ENCODE measurements around the gene ADORA2B. TPM values are rescaled to one million over a fixed set of nuclear protein-coding genes. Genes with fewer than 3 reads are reported as not detected.

Gene ADORA2B
- total RNA-seq, 4 donors from 2014 or later, result 0.59 to 3.6 (median 1.1) TPM; not detected in 1

- Histone ChIP-seq H3K9me3 (peaks cover 0 to 5% (median 0%) of the 10 kb centered on the region in 4 donors), H3K4me1 (peaks cover 0 to 7% (median 2%) of the 10 kb centered on the region in 4 donors), H3K27ac (no peak overlapping the region), H3K36me3 (no peaks in the 10 kb centered on the region), H3K27me3 (peaks cover 0 to 11% of the 10 kb centered on the region in 2 donors), H3K4me3 (no peak overlapping the region)
- no peak for TF ChIP-seq EP300 (IDR thresholded peaks at IDR 0.05)
- no peak for TF ChIP-seq POLR2A (IDR thresholded peaks at IDR 0.05)
- TF ChIP-seq CTCF (IDR thresholded peaks at IDR 0.05), result no peak
- 92 to 95% methylated on average over 11 of the region's 11 CpGs for WGBS, 2 donors
- no peak for DNase-seq (ENCODE audit: low spot score in 2 of 2)
Observed at GRCh38 chr17:15918261-15918660, 26.7 kb upstream of the ADORA2B start.

GRCh38 chr17:15918661-15919259 lies 26.2 kb upstream of the ADORA2B start:
- TF ChIP-seq EP300 (IDR thresholded peaks at IDR 0.05) (no peak), POLR2A (IDR thresholded peaks at IDR 0.05) (no peak), CTCF (IDR thresholded peaks at IDR 0.05) (no peak)
- peaks cover 0 to 5% (median 0%) of the 10 kb centered on the region in 4 donors for H3K9me3 ChIP-seq
- H3K4me1 ChIP-seq, result peaks cover 0 to 7% (median 2%) of the 10 kb centered on the region in 4 donors
- no peak overlapping the region for H3K4me3 ChIP-seq
- no peak for DNase-seq (ENCODE audit: low spot score in 2 of 2)
- WGBS, 2 donors, result 93 to 95% methylated on average over 9 of the region's 9 CpGs
- H3K36me3 ChIP-seq, result no peaks in the 10 kb centered on the region
- no peak overlapping the region for H3K27ac ChIP-seq
- H3K27me3 ChIP-seq, result peaks cover 0 to 11% of the 10 kb centered on the region in 2 donors

- Histone ChIP-seq H3K27ac (no peak overlapping the region), H3K9me3 (peaks cover 0 to 5% (median 0%) of the 10 kb centered on the region in 4 donors), H3K27me3 (peaks cover 0 to 11% of the 10 kb centered on the region in 2 donors), H3K36me3 (no peaks in the 10 kb centered on the region), H3K4me3 (no peak overlapping the region), H3K4me1 (peaks cover 0 to 7% (median 2%) of the 10 kb centered on the region in 4 donors)
- no peak for DNase-seq (ENCODE audit: low spot score in 2 of 2)
- TF ChIP-seq EP300 (IDR thresholded peaks at IDR 0.05), result no peak
- no peak for TF ChIP-seq CTCF (IDR thresholded peaks at IDR 0.05)
- TF ChIP-seq POLR2A (IDR thresholded peaks at IDR 0.05), result no peak
Observed at GRCh38 chr17:15919466-15919865, 25.5 kb upstream of the ADORA2B start.

GRCh38 chr17:15920758-15921239 lies 24.1 kb upstream of the ADORA2B start:
- 79% methylated on average over 9 of the region's 9 CpGs for WGBS, 2 donors
- H3K27me3 ChIP-seq, result peaks cover 0 to 11% of the 10 kb centered on the region in 2 donors
- no peaks in the 10 kb centered on the region for H3K36me3 ChIP-seq
- DNase-seq (ENCODE audit: low spot score in 2 of 2), result no peak
- H3K4me3 ChIP-seq, result no peak overlapping the region
- TF ChIP-seq POLR2A (IDR thresholded peaks at IDR 0.05) (no peak), EP300 (IDR thresholded peaks at IDR 0.05) (no peak), CTCF (IDR thresholded peaks at IDR 0.05) (no peak)
- no peak overlapping the region for H3K27ac ChIP-seq
- peaks cover 0 to 7% (median 2%) of the 10 kb centered on the region in 4 donors for H3K4me1 ChIP-seq
- peaks cover 0 to 5% (median 0%) of the 10 kb centered on the region in 4 donors for H3K9me3 ChIP-seq

GRCh38 chr17:15921640-15922039 lies 23.3 kb upstream of the ADORA2B start:
- no peaks in the 10 kb centered on the region for H3K36me3 ChIP-seq
- H3K4me1 ChIP-seq, result peaks cover 0 to 7% (median 2%) of the 10 kb centered on the region in 4 donors
- H3K4me3 ChIP-seq, result no peak overlapping the region
- TF ChIP-seq CTCF (IDR thresholded peaks at IDR 0.05) (no peak), EP300 (IDR thresholded peaks at IDR 0.05) (no peak), POLR2A (IDR thresholded peaks at IDR 0.05) (no peak)
- no peak overlapping the region for H3K27ac ChIP-seq
- peaks cover 0 to 11% of the 10 kb centered on the region in 2 donors for H3K27me3 ChIP-seq
- DNase-seq (ENCODE audit: low spot score in 2 of 2), result no peak
- peaks cover 0 to 5% (median 0%) of the 10 kb centered on the region in 4 donors for H3K9me3 ChIP-seq

Measured in tibial nerve (tissue), 4 donors.